Stimulated activated CD8-positive, alpha-beta memory T cell treated with anti-CD3 and anti-CD28 coated beads, Interleukin-15, amount 100 ng/mL, for 24 hours (primary cell): ENCODE measurements around the gene KRT8.

ENCODE experiments used
- DNase-seq: peaks from one replicate; pipeline ENCODE4 v3.0.0-alpha.2; 2020; ENCODE audit warnings: low read depth

The KRT8 gene

GRCh38 chr12:52847335-52848102 lies 57.4 kb downstream of the KRT8 start:
- no peak for DNase-seq
